Neuron (in vitro differentiated cells): Measurements from ENCODE around the gene INSRR.

Source experiments
- H2AFZ ChIP-seq: one replicate; pipeline ENCODE4 v1.6.1; 2013; ENCODE audit warnings: low read depth, mild to moderate bottlenecking, inconsistent platforms, low read length, moderate library complexity
- H3K27me3 ChIP-seq: one replicate; pipeline ENCODE4 v1.6.1; 2013; ENCODE audit warnings: low read length; ENCODE audit not compliant: insufficient read depth
- H3K36me3 ChIP-seq: one replicate; pipeline ENCODE4 v1.6.1; 2013; ENCODE audit warnings: low read length; ENCODE audit not compliant: insufficient read depth
- H3K4me1 ChIP-seq: one replicate; pipeline ENCODE4 v1.6.1; 2013; ENCODE audit warnings: low read length; ENCODE audit not compliant: insufficient read depth
- H3K4me3 ChIP-seq: 2 replicates; pipeline ENCODE4 v1.5.1; 2013; ENCODE audit warnings: mild to moderate bottlenecking, low read length, moderate library complexity
- H3K9me3 ChIP-seq: one replicate; pipeline ENCODE4 v1.6.1; 2013; ENCODE audit warnings: low read length

INSRR gene

DNA sequence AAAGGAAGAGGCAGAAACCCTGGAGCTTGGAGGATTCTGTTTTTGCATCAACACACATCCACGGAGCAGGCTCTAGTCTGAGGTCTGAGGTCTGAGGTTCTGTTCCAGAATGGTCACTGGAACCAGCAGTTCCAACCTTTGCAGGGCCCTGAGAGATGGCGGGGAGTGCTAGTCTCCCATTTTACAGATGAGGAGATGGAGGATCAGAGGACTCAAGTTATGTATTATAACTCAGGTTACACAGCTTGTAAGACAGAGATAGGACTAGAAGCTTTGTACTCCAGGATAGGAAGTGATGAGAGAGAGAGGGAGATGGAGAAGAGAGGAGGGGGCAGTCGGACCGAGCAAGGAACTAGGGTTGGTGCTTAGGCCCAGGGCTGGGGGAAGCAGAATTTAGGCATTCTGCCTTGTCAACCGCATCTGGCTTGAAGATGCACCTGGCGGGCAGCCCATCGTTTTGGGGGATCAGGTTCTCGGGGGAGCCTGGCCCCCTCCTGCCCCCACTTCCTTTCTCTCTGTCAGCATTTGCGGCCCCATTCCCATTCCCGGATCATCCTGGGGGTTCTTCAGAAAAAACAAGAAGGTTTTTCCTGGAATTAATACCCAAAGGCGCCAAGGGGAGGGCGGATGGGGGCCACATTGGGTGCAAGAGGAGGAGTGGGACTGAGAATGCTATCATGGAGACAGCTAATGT is 40.2 kb upstream of the INSRR start:
- no peak overlapping the region for H3K4me3 ChIP-seq
- no peaks in the 10 kb centered on the region for H3K9me3 ChIP-seq
- H3K27me3 ChIP-seq = peaks cover 28% of the 10 kb centered on the region
- no peak overlapping the region for H2AFZ ChIP-seq
- peaks cover 7% of the 10 kb centered on the region for H3K4me1 ChIP-seq
- H3K36me3 ChIP-seq = no peaks in the 10 kb centered on the region

DNA sequence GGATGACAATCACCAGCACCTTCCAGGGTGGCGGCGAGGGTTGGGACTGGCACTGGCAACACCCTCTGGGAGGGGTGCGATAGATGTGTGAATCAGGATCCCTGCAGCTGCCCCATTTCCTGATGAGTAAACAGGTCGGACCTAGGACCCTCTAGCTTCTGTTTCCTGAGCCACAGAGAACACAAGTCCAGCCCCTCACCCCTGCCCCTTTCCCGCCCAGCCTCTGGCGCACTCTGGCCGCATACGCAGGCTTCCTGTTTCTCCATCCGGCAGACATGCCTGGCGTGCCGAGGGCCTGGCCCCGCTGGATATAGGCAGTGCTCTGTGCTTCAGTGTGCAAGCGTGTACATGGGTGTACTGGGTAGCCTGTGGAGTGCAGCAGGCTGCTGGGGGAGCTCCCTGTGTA is 39.2 kb upstream of the INSRR start:
- H3K4me1 ChIP-seq = peaks cover 7% of the 10 kb centered on the region
- no peak overlapping the region for H3K4me3 ChIP-seq

DNA sequence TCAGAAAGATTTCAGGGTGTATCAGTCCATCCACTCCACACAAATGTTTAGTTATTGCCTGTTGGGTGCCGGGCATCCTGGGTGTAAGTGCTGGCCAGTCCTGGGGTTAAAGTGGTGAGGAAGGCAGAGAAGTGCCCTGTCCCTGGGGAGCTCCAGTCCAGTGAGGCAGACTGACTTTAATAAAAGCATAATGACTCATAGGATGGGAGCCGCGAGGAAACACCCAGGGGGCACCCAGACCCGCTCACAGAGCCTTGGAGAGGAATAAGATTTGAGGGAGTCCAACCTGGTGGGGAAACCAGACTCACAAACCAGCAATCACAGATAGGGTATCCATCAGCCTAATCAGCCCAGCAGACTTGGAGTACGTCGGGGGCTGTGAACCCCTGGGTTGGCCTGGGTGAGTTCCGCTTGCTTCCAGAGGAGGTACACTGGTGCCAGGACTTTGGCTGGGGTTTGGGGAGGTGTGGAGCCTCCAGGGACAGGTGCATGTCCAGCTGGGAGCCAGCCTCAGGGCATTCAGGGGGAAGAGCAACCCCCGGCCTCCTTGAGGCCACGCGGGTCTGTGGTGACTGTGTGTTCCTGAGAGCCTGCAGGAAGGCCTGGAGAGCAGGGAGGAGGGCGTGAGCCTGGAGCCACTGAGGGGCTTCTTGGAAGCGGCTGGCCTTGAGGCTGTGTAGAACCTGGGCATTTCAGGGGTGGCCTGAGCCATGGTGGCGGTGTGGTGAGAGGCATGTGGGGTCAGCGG is 38.3 kb upstream of the INSRR start:
- H3K4me1 ChIP-seq = peaks cover 7% of the 10 kb centered on the region
- no peak overlapping the region for H3K4me3 ChIP-seq
- H2AFZ ChIP-seq = no peak overlapping the region
- no peaks in the 10 kb centered on the region for H3K36me3 ChIP-seq
- no peaks in the 10 kb centered on the region for H3K9me3 ChIP-seq
- peaks cover 34% of the 10 kb centered on the region for H3K27me3 ChIP-seq

More for the DNA sequence above, 39.2 kb upstream of the INSRR start:
- no peaks in the 10 kb centered on the region for H3K36me3 ChIP-seq
- H2AFZ ChIP-seq = peak overlapping the region; percentile 79
- no peaks in the 10 kb centered on the region for H3K9me3 ChIP-seq
- H3K27me3 ChIP-seq = peaks cover 31% of the 10 kb centered on the region

DNA sequence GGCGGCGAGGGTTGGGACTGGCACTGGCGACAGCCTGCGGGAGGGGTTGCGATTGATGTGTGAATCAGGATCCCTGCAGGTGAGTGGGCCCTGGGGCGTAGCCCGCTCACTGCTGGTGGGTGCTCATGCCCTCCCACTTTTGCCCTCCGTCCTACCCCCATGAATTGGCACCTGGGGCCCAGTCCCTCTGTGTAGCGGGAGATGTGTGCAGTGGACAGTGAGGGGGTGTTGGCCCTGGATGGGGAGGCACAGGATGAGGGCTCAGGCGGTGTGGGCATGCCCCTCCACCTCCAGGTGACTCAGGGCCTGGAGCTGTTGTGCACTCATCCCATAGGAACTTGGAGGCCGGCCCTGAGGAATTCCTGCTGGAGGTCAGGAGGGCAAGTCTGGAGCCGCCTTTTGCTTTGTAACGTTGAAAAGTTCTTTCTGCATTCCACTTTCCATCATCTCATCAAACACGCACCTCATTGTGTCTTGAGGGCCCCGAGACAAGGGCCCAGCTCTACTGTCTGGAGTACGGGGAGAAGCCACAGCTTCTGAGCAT is 37.6 kb upstream of the INSRR start:
- no peaks in the 10 kb centered on the region for H3K9me3 ChIP-seq
- H2AFZ ChIP-seq = no peak overlapping the region
- H3K4me3 ChIP-seq = no peak overlapping the region
- H3K4me1 ChIP-seq = peaks cover 7% of the 10 kb centered on the region
- H3K36me3 ChIP-seq = no peaks in the 10 kb centered on the region
- peaks cover 37% of the 10 kb centered on the region for H3K27me3 ChIP-seq

DNA sequence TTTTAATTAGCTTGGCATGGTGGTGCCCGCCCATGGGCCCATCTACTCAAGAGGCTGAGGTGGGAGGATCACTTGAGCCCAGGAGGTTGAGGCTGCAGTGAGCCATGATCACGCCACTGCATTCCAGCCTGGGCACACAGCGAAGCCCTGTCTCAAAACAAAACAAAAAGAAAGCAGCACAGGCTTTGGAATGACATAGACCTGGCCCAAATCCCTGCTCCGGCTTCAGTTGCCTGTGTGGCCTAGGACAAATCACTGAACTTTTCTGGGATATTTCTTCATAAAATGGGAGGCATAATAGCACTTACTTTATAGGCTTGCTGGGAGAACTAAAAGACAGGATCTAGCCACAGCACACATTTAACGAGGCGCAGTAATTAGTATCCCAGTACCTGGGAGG is 37.0 kb upstream of the INSRR start:
- Histone ChIP-seq H3K36me3 (no peaks in the 10 kb centered on the region), H2AFZ (no peak overlapping the region), H3K4me3 (no peak overlapping the region), H3K4me1 (peaks cover 7% of the 10 kb centered on the region), H3K9me3 (no peaks in the 10 kb centered on the region), H3K27me3 (peaks cover 35% of the 10 kb centered on the region)

DNA sequence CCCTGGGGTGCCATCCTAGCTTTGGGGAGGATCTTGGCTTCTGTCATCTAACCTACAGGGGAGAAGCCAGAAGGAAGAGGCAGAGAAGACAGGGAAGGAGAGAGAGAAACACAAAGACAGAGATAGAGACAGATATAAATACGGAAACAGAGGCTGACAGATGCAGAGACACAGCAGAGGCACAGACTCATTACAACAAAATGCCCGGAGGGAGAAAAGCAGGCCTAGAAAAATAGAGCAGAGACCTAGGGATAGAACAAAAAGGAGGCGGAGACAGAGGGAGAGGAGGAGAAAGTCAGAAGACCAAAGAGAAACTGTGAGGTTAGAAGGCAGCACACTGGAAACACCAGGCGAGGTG is 36.5 kb upstream of the INSRR start:
- Histone ChIP-seq H3K4me1 (peaks cover 7% of the 10 kb centered on the region), H3K9me3 (no peaks in the 10 kb centered on the region), H3K36me3 (no peaks in the 10 kb centered on the region), H3K27me3 (peaks cover 35% of the 10 kb centered on the region), H2AFZ (no peak overlapping the region), H3K4me3 (no peak overlapping the region)

DNA sequence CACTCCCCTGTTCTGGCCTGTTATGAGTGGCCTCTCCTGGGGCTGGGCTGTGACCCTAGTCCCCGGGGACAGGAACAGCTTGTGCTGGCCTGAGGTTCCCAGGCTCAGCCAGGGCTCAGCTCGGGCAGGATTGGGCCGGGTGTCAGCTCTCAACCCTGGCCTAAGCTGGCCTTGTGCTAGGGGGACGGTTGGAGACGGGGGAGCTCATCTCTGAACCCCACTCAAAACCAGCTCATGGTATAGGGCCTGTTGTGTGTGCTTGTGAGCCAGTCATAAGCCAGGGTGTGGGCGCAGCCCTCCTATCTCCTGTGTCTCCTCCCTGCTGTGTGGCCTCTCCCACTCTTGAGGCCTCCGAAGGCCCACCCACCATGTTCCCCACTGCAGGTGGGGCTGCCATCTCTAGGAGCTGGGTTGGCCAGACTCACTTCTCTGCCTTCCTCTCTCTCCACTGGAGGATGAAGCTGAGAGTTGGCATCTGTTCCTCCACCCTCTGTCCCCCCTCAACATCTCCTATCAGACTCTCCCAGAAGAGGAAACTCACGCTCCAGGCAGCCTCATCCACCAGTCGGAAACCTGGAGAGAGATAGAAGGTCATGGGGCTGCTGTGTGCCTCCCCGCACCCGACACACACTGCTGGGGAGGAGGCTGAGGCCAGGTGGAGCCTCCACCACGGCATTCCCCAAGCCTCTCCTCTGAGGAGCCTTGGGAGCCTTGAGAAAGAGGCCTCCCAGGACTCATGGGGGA is 36.0 kb upstream of the INSRR start:
- H3K36me3 ChIP-seq = no peaks in the 10 kb centered on the region
- H3K4me1 ChIP-seq = peaks cover 7% of the 10 kb centered on the region
- H3K27me3 ChIP-seq = peaks cover 35% of the 10 kb centered on the region
- H3K4me3 ChIP-seq = no peak overlapping the region
- no peak overlapping the region for H2AFZ ChIP-seq
- no peaks in the 10 kb centered on the region for H3K9me3 ChIP-seq

DNA sequence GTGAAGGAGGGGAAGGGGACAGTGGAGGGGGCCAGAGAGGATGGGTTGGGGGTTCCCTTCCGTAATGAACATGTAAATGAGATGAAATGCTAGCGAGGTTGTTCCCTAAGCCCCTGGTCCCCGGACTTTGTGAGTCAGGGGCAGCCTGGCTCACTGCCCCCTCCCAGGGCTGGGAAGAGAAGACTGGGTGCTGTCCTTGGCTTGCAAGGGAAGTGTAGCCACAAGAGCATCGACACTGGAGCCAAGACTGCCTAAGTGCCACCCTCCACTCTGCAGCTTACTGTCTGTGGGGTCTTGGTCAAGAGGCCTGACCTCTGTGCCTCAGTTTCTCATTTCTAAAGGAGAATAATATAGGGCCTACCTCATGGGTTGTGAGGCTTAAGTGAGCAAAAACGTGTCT is 35.1 kb upstream of the INSRR start:
- no peaks in the 10 kb centered on the region for H3K36me3 ChIP-seq
- H2AFZ ChIP-seq = no peak overlapping the region
- H3K4me1 ChIP-seq = peaks cover 7% of the 10 kb centered on the region
- H3K4me3 ChIP-seq = no peak overlapping the region
- H3K27me3 ChIP-seq = peaks cover 35% of the 10 kb centered on the region
- H3K9me3 ChIP-seq = no peaks in the 10 kb centered on the region

DNA sequence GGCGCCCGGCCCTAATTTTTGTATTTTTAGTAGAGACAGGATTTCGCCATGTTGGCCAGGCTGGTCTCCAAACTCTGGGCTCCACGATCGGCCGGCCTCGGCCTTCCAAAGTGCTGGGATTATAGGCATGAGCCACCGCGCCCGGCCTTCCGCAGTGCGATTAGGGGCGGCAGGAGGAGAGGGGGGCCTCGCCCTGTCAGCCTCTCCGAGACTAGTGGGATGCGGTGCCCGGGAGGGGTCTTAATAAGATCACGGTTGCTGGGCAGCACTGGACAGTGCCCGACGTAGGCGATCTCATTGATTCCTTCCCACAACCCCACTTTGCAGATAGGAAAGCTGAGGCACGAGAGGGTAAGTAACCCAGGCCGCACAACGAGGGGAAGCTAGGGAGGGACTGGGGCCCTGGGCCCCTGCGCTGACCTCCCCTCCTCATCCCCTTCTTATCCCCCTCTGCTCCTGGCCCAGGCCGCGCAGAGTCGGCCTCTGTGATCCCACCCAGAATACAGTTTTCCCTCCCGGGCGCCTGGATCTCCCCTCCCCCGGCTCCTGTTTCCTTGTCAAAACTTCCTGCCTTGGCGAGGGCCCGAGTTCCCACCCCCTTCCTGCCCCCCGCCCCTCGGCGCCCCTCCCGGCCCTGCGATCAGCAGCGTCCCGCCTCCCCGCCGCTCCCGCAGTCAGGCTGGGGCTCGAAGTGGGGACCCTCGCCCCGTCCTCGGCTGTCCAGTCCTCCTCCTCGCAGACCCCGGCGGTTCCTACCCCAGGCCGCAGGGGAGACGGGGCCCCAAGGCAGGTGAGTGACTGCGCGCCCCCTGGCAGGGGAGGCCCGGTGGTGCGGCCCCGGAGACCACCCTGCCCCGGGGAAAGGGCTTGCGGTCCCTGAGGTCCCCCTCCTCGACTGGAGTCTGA is 34.4 kb upstream of the INSRR start, which contains the start of gene PEAR1:
PEAR1 (plus strand) TSS at position 671 of the 906 bp plus-strand sequence. CDS start 10,209 bp downstream, outside the sequence.
- H3K27me3 ChIP-seq = peaks cover 39% of the 10 kb centered on the region
- H3K4me1 ChIP-seq = peaks cover 4% of the 10 kb centered on the region
- H3K4me3 ChIP-seq = no peak within 1 kb of the TSS
- no peaks in the 10 kb centered on the region for H3K9me3 ChIP-seq
- H3K36me3 ChIP-seq = no peaks in the 10 kb centered on the region
- H2AFZ ChIP-seq = no peak within 1 kb of the TSS

DNA sequence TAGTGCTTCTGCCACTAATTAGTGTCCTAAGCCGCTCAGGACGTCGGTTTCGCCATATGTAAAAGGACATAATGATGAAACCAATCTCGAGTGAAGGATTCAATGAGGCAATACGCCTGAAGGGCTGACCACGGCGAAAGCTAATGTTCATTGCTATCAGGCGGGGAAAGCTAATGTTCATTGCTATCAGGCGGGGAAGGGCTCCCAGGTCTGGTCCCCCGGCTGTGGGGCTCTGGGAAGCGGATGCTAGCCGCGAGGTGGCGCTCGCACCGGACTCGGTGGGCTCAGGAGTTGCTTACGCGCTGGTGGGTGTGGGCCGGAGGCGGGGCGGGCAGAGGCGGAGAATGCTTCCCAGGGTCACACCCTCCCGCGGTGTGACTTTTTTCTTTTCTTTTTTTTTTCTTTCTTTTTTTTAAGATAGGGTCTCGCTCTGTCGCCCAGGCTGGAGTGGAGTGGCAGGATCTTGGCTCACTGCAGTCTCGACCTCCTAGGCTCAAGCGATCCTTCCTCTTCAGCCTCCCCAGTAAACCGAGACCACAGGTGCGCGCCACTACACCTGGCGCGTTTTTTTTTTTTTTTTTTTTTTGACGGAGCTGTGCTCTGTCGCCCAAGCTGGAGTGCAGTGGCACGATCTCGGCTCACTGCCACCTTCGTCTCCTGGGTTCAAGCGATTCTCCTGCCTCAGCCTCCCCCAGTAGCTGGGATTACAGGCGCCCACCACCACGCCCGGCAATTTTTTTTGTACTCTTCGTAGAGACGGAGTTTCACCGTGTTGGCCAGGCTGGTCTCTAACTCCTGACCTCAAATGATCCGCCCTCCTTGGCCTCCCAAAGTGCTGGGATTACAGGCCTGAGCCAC is 33.5 kb upstream of the INSRR start:
- H3K4me3 ChIP-seq = no peak overlapping the region
- H3K27me3 ChIP-seq = peaks cover 44% of the 10 kb centered on the region
- H2AFZ ChIP-seq = no peak overlapping the region
- H3K9me3 ChIP-seq = no peaks in the 10 kb centered on the region
- H3K4me1 ChIP-seq = peaks cover 2% of the 10 kb centered on the region
- H3K36me3 ChIP-seq = no peaks in the 10 kb centered on the region

DNA sequence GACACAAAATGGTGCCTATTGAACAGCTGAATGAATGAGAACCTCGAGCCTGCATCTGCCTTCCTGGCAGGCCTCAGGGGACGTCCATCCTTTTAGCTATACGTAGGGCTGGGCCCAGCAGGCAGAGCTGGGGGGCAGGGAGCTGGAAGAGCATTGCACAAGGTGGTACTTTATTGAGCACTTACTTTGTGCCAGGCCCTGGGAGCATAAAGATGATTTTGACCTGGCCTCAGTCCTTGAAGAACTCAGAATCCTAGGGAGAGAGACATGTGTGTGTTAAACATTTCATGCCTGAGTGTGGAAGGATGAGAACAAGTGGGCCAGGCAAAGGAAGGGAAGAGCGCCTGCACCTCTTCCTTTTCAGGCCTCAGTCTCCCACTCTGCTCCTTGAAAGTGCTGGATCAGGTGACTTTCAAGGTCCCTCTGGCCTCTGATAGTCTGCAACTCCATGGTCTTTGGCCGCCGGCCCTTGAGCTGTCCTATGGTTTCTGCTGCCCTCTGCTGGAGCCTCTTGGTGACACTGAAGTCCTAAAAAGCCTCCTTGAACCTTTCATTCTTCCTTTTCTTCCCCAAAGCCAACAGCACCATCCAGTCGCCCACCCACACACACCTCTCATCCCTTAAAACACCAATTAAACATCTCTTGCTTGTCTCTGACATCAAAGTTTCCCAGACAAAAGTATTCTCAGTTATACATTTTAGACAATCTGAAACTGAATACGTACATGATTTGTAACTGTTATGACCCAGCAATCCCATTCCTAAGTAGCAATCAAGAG is 31.1 kb upstream of the INSRR start:
- peaks cover 55% of the 10 kb centered on the region for H3K27me3 ChIP-seq
- no peak overlapping the region for H2AFZ ChIP-seq
- no peak overlapping the region for H3K4me3 ChIP-seq
- H3K36me3 ChIP-seq = no peaks in the 10 kb centered on the region
- H3K9me3 ChIP-seq = no peaks in the 10 kb centered on the region
- peaks cover 8% of the 10 kb centered on the region for H3K4me1 ChIP-seq
